CD4-positive, alpha-beta memory T cell (primary cell): Measurements from ENCODE around the gene COL28A1. TPM values are rescaled to one million over a fixed set of nuclear protein-coding genes. Genes with fewer than 3 reads are reported as not detected.

Experiments
- CTCF ChIA-PET: fragments of 350-600 bp; sonication (Branson Sonifier 250); formaldehyde crosslinking; loops from one replicate; lab custom pipeline; 2021; ENCODE audit warnings: inconsistent platforms; ENCODE audit not compliant: partially characterized antibody; lab: Charles Lee
- POLR2A ChIA-PET: fragments of 350-600 bp; sonication (Branson Sonifier 250); formaldehyde crosslinking; loops from one replicate; lab custom pipeline; 2021; ENCODE audit not compliant: partially characterized antibody; lab: Charles Lee
- DNase-seq, 5 donors: peaks; one replicate each; pipeline versions ENCODE4 v3.0.0 to v3.0.0-alpha.2; 2020 to 2022; ENCODE audit warnings: mixed read lengths in 1 of 5
- H3K27ac ChIP-seq: one replicate; pipeline ENCODE4 v1.7.0; 2013; ENCODE audit warnings: low read depth, low read length
- H3K27me3 ChIP-seq: 2 replicates; pipeline ENCODE4 v1.7.0; 2013; ENCODE audit warnings: mild to moderate bottlenecking, low read length, moderate library complexity; ENCODE audit not compliant: insufficient read depth
- H3K36me3 ChIP-seq: 2 replicates; pipeline ENCODE4 v1.7.0; 2013; ENCODE audit warnings: mild to moderate bottlenecking, low read length, moderate library complexity; ENCODE audit not compliant: insufficient read depth
- H3K4me1 ChIP-seq: 2 replicates; pipeline ENCODE4 v1.7.0; 2013; ENCODE audit warnings: mild to moderate bottlenecking, low read length, moderate library complexity; ENCODE audit not compliant: insufficient read depth
- H3K4me3 ChIP-seq, 2 donors: one replicate each; pipeline ENCODE4 v1.7.0; 2013; ENCODE audit warnings: low read length in 2 of 2, mild to moderate bottlenecking in 1 of 2
- H3K9me3 ChIP-seq, 2 donors: one replicate each; pipeline ENCODE4 v1.7.0; 2013; ENCODE audit warnings: low read length in 2 of 2, control low read depth in 1 of 2; ENCODE audit not compliant: control insufficient read depth in 1 of 2
- H3K27ac Mint-ChIP-seq, 7 donors: one replicate each; pipeline ENCODE4 v1.8.0; 2020 to 2021; ENCODE audit warnings: mixed read lengths in 7 of 7, mild to moderate bottlenecking in 6 of 7, inconsistent platforms in 3 of 7, moderate library complexity in 3 of 7
- H3K27me3 Mint-ChIP-seq, 2 donors: one replicate each; pipeline ENCODE4 v1.8.0; 2020 to 2021; ENCODE audit warnings: mixed read lengths in 2 of 2
- H3K36me3 Mint-ChIP-seq, 2 donors: one replicate each; pipeline ENCODE4 v1.8.0; 2020 to 2021; ENCODE audit warnings: mixed read lengths in 2 of 2, inconsistent platforms in 1 of 2, mild to moderate bottlenecking in 1 of 2
- H3K4me1 Mint-ChIP-seq, 4 donors: one replicate each; pipeline ENCODE4 v1.8.0; 2020 to 2021; ENCODE audit warnings: mixed read lengths in 4 of 4, mild to moderate bottlenecking in 1 of 4
- H3K4me3 Mint-ChIP-seq, 8 donors: one replicate each; pipeline ENCODE4 v1.8.0; 2020 to 2021; ENCODE audit warnings: mixed read lengths in 8 of 8, mild to moderate bottlenecking in 7 of 8, moderate library complexity in 6 of 8, inconsistent platforms in 3 of 8
- H3K9me3 Mint-ChIP-seq, 8 donors: one replicate each; pipeline ENCODE4 v1.8.0; 2020 to 2021; ENCODE audit warnings: mixed read lengths in 8 of 8, mild to moderate bottlenecking in 5 of 8, inconsistent platforms in 3 of 8, moderate library complexity in 1 of 8
- intact Hi-C: fragments of 100-400 bp; cut with micrococcal nuclease; formaldehyde crosslinking; loops from one replicate; pipeline ENCODE4 v1.15.1; 2023
- polyA plus RNA-seq, 2 donors: library from polyadenylated mRNA; unstranded; fragments of 300-500 nt; fragmentation: Illumina TruSeq; gene quantifications; one replicate each; pipeline ENCODE4 v1.2.3, GENCODE V29; 2021
- total RNA-seq, 2 experiments: library from RNA; stranded (reverse); gene quantifications; one replicate each; pipeline ENCODE4 v1.2.3, GENCODE V29; 2021

COL28A1 gene
- total and polyA plus RNA-seq, 4 experiments from 2014 or later, result 0.15 to 0.19 TPM; not detected in 2

DNA sequence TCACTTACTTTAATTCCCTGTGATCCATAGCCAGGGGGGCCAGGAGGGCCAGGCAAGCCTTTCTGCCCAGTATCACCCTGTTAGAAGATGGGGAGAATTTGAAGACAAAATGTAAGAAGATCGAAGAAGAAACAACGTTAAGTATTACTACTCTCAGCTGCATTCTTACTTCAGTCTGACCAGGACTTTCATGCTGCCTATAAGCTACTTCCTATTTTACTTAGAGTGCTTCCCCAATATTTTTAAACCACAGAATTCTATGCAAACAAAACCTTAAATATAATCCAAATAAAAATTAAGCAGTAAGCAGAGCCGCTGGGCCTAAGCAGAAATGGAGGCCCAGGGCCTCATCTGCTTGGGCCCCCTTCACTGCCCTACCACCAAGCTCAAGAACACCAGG is 117.8 kb downstream of the COL28A1 start:
- H3K36me3 ChIP-seq, result no peaks in the 10 kb centered on the region
- no peak overlapping the region for H3K27ac ChIP-seq
- no peaks in the 10 kb centered on the region for H3K27me3 ChIP-seq
- peaks cover 6 to 12% (median 11%) of the 10 kb centered on the region in 4 donors for H3K4me1 Mint-ChIP-seq
- no peaks in the 10 kb centered on the region for H3K9me3 ChIP-seq
- H3K27ac Mint-ChIP-seq, result no peak overlapping the region
- CTCF ChIA-PET, result interaction anchor here (1.5 to 3.1 kb wide), 2 partner anchors 9 to 315 kb away, joined by 5 to 11 read pairs; no protein-coding TSS in a partner anchor
- peaks cover 7% of the 10 kb centered on the region for H3K4me1 ChIP-seq
- H3K9me3 Mint-ChIP-seq, result no peaks in the 10 kb centered on the region
- no peaks in the 10 kb centered on the region for H3K36me3 Mint-ChIP-seq
- POLR2A ChIA-PET, result no interaction called here
- H3K27me3 Mint-ChIP-seq, result peaks cover 0 to 1% of the 10 kb centered on the region in 2 donors
- no peak overlapping the region for H3K4me3 Mint-ChIP-seq
- no peak for DNase-seq
- H3K4me3 ChIP-seq, result no peak overlapping the region
- intact Hi-C loops, result no loop called here

DNA sequence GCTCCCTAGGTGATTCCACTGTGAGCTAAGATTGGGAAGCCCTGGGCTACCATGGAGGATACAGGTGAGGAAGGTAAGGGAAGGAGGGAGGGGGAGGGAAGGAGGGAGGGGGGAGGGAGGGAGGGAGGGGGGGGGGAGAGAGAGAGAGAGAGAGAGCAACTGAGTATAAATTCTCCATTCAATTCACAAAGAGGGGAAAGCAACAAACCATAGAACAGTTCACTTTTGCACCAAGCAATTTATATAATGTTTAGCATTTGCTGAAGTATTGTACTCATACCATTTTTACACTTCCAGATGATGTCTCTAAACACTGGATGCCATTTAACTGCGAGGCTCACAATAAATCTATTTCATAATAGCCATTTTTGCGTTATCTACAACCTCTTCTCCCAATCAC is 118.3 kb downstream of the COL28A1 start:
- H3K36me3 ChIP-seq, result no peaks in the 10 kb centered on the region
- no peak overlapping the region for H3K4me3 Mint-ChIP-seq
- no peaks in the 10 kb centered on the region for H3K9me3 Mint-ChIP-seq
- H3K27ac ChIP-seq, result no peak overlapping the region
- CTCF ChIA-PET, result interaction anchor here (1.0 to 3.1 kb wide), 3 partner anchors 9 to 314 kb away, joined by 5 to 11 read pairs (median 5); partner anchors contain the start of gene C1GALT1
- intact Hi-C loops, result no loop called here
- H3K27me3 ChIP-seq, result no peaks in the 10 kb centered on the region
- POLR2A ChIA-PET, result interaction anchor here (1.8 kb wide), 1 partner anchor 9 kb away, joined by 3 read pairs; no protein-coding TSS in a partner anchor
- no peak for DNase-seq
- H3K4me1 Mint-ChIP-seq, result peaks cover 6 to 12% (median 11%) of the 10 kb centered on the region in 4 donors
- no peaks in the 10 kb centered on the region for H3K36me3 Mint-ChIP-seq
- no peak overlapping the region for H3K27ac Mint-ChIP-seq
- H3K9me3 ChIP-seq, result no peaks in the 10 kb centered on the region
- peaks cover 0 to 1% of the 10 kb centered on the region in 2 donors for H3K27me3 Mint-ChIP-seq
- H3K4me1 ChIP-seq, result peaks cover 7% of the 10 kb centered on the region
- no peak overlapping the region for H3K4me3 ChIP-seq

DNA sequence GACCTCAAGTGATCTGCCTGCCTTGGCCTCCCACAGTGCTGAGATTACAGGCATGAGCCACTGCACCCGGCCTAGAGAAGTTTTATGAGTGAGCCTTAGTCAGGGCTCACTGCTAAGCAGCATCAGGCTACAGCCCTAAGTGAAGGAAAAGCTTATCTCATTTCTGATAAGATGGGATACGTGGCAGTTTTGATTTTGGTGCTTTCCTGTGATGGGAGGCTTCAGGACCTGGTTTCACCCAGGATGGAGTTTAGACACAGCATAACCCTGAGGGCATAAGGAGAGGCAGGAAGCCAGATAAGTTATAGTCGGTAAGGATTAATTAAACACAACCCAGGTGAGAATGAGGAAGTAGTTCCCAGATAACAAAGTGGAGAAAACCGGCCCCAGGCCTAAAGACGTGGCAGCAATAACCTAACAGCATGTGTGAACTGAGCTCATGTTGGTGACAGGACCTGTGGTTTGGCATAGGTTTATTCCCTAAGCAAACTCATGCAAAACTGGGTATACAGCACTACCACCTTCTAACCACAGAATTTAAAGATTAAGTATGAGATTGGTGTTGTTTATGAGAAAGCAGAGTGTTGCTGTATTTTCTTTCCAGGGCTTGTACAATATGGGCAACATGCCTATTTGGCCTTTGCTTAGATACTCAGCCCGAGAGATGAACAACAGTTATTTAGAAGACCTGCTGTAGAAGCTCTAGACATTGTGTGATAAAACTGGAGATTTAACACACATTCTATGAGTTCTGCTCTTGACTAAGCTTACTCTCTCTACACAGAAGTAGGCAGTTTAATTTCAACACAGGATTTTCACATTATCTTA is 119.4 kb downstream of the COL28A1 start:
- DNase-seq, result peak; percentile 15 to 50 (median 33)
- POLR2A ChIA-PET, result interaction anchor here (0.7 to 1.8 kb wide), 4 partner anchors 9 to 235 kb away, joined by 3 to 4 read pairs (median 3); partner anchors contain the start of gene MIOS
- peaks cover 0 to 2% (median 0%) of the 10 kb centered on the region in 8 donors for H3K9me3 Mint-ChIP-seq
- no peak overlapping the region for H3K4me3 ChIP-seq
- H3K27me3 ChIP-seq, result no peaks in the 10 kb centered on the region
- no peaks in the 10 kb centered on the region for H3K36me3 Mint-ChIP-seq
- no peaks in the 10 kb centered on the region for H3K36me3 ChIP-seq
- H3K4me3 Mint-ChIP-seq, result peak overlapping the region in 4 of 8 donors; percentile 16 to 35 (median 22)
- intact Hi-C loops, result no loop called here
- H3K27ac ChIP-seq, result no peak overlapping the region
- no peaks in the 10 kb centered on the region for H3K9me3 ChIP-seq
- H3K4me1 Mint-ChIP-seq, result peaks cover 6 to 12% (median 11%) of the 10 kb centered on the region in 4 donors
- H3K27ac Mint-ChIP-seq, result peak overlapping the region; percentile 14 to 94 (median 57)
- peaks cover 7% of the 10 kb centered on the region for H3K4me1 ChIP-seq
- CTCF ChIA-PET, result interaction anchor here (1.0 to 3.1 kb wide), 4 partner anchors 11 to 313 kb away, joined by 3 to 11 read pairs (median 5); partner anchors contain the start of gene C1GALT1
- peaks cover 0 to 4% of the 10 kb centered on the region in 2 donors for H3K27me3 Mint-ChIP-seq

DNA sequence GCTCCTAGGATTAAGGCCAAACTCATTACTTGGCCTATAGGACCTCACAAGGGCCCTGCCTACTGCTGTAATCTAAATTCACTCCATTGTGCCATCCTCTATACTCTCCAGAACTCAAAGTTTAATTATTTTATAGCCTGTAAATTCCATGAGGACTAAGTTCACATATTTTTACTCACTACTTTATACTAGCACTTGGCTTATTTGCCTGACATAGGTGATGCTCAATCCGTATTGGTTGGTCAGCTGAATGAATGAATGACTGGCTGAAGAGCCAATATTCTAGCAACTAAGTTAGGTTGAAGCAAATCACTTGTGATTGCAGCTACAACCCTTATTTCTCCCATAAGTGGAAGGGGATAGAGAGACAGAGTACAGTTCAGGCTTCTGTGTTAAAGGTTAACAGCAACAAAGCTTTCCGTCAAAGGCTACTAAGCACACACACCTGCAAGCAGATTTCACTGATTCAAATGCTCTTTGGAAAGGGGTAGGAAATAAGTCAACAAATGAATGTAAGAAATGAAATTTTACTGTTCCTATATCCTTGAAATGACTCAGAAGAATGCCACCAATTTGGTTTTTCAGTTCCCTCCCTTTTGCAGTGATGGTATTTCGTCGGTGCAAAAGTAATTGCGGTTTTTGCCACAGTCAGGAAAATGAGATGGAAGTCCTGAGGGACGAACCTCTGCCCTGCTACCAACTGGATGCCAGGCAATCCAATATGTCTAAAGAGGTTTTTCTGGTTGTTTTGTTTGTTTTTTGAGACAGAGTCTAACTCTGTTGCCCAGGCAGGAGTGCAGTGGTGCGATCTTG is 120.7 kb downstream of the COL28A1 start:
- Mint-ChIP-seq H3K4me1 (peaks cover 6 to 12% (median 11%) of the 10 kb centered on the region in 4 donors), H3K4me3 (no peak overlapping the region), H3K9me3 (peaks cover 0 to 2% (median 0%) of the 10 kb centered on the region in 8 donors), H3K27me3 (peaks cover 0 to 3% of the 10 kb centered on the region in 2 donors), H3K27ac (no peak overlapping the region), H3K36me3 (no peaks in the 10 kb centered on the region)
- Histone ChIP-seq H3K27ac (no peak overlapping the region), H3K4me1 (peaks cover 7% of the 10 kb centered on the region), H3K36me3 (no peaks in the 10 kb centered on the region), H3K4me3 (no peak overlapping the region), H3K27me3 (no peaks in the 10 kb centered on the region), H3K9me3 (no peaks in the 10 kb centered on the region)
- DNase-seq, result no peak
- intact Hi-C loops, result no loop called here
- CTCF ChIA-PET, result interaction anchor here (1.1 kb wide), 1 partner anchor 9 kb away, joined by 4 read pairs; no protein-coding TSS in a partner anchor
- POLR2A ChIA-PET, result no interaction called here

DNA sequence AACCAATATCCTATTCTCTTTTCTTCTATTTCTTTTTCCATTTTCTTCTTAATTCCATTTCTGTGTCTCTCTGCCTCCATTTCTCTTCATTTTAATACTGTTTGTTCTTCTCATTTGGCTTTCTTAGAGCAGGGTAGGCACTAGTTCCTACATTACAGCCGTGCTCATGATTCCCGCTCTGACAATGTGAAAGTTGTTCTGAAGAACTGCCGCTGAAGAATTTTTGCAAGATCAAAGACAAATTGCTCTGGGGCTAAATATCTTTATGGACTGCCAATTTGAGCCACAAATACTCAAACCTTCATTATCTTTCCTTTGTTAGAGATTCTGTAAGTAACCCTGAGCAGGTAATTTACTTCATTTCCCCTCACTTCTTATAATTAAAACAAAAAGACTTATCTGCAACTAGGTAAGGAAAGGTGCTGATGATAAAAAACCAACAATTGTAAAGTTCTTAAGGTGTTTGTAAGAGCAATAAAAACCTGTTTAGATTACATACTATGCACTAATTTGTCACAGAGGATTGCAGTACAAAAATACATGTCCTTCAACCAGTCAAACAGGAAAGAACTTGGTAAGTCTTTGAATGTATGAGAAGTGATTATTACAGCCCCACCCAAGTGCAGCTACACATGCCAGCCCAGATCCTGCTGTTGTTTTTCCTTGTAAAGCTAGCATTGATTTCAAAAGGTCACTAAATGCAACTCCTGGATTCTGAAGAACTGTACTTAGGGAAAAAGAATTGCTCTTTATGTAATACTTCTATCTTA is 127.5 kb downstream of the COL28A1 start:
- Mint-ChIP-seq H3K36me3 (no peaks in the 10 kb centered on the region), H3K9me3 (peaks cover 0 to 18% (median 6%) of the 10 kb centered on the region in 8 donors), H3K4me3 (no peak overlapping the region), H3K27ac (peak overlapping the region in 1 of 7 donors; percentile 30), H3K4me1 (peaks cover 0 to 6% (median 0%) of the 10 kb centered on the region in 4 donors), H3K27me3 (peaks cover 2 to 8% of the 10 kb centered on the region in 2 donors)
- intact Hi-C loops, result no loop called here
- CTCF ChIA-PET, result no interaction called here
- H3K9me3 ChIP-seq, result no peaks in the 10 kb centered on the region
- H3K27ac ChIP-seq, result no peak overlapping the region
- POLR2A ChIA-PET, result no interaction called here
- H3K36me3 ChIP-seq, result no peaks in the 10 kb centered on the region
- H3K27me3 ChIP-seq, result no peaks in the 10 kb centered on the region
- no peaks in the 10 kb centered on the region for H3K4me1 ChIP-seq
- H3K4me3 ChIP-seq, result no peak overlapping the region
- DNase-seq, result no peak

DNA sequence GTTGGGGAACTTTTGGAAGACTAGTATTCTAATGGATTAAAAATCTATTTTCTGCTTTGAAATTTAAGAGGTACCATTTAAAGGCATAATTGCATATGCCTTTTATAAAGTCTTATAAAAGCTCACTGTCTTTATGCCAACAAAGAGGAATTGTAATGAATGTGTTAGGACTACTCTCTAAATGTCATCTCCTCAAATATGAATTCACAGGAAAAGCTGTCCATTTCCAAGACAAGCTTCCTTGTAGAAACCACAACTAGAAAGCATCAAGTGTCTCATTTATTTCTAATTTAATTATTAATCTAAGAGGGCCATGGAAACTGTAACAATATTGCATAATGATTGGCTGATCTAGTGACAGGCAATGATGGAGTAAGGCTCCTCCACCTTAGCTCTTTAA is 130.2 kb downstream of the COL28A1 start:
- Histone ChIP-seq H3K4me1 (no peaks in the 10 kb centered on the region), H3K27me3 (no peaks in the 10 kb centered on the region), H3K4me3 (no peak overlapping the region), H3K9me3 (no peaks in the 10 kb centered on the region), H3K27ac (no peak overlapping the region), H3K36me3 (no peaks in the 10 kb centered on the region)
- no peak overlapping the region for H3K4me3 Mint-ChIP-seq
- H3K27me3 Mint-ChIP-seq, result peaks cover 4 to 6% of the 10 kb centered on the region in 2 donors
- peaks cover 0 to 18% (median 6%) of the 10 kb centered on the region in 8 donors for H3K9me3 Mint-ChIP-seq
- H3K27ac Mint-ChIP-seq, result no peak overlapping the region
- no peaks in the 10 kb centered on the region for H3K36me3 Mint-ChIP-seq
- peaks cover 0 to 6% (median 0%) of the 10 kb centered on the region in 4 donors for H3K4me1 Mint-ChIP-seq
- no peak for DNase-seq
- ChIA-PET CTCF (no interaction called here), POLR2A (no interaction called here)
- intact Hi-C loops, result no loop called here
